LNCaP clone FGC (cell line): ENCODE measurements around the gene SMYD3.

Experiments used
- DNase-seq: peaks from one replicate; pipeline ENCODE4 v3.0.0-alpha.2; 2011; ENCODE audit warnings: low read depth
- H3K4me3 ChIP-seq: 2 replicates; pipeline ENCODE4 v1.5.1; 2011; ENCODE audit warnings: mild to moderate bottlenecking, low read depth, low read length, control low read depth
- CTCF ChIP-seq: IDR thresholded peaks from 2 replicates; pipeline ENCODE4 v1.5.1; 2012; ENCODE audit warnings: mild to moderate bottlenecking; ENCODE audit not compliant: control insufficient read depth, insufficient read depth; ENCODE audit errors: extremely low read depth

The SMYD3 gene

GRCh38 chr1:246155923-246156322, 351.2 kb downstream of the SMYD3 start:
- no peak overlapping the region for H3K4me3 ChIP-seq
- no peak for TF ChIP-seq CTCF
- DNase-seq, result no peak

- no peak for TF ChIP-seq CTCF
- H3K4me3 ChIP-seq, result no peak overlapping the region
- DNase-seq, result no peak
Observed at GRCh38 chr1:246153796-246154212, 353.3 kb downstream of the SMYD3 start.

GRCh38 chr1:246152986-246153431, 354.1 kb downstream of the SMYD3 start:
- DNase-seq, result no peak
- no peak overlapping the region for H3K4me3 ChIP-seq
- no peak for TF ChIP-seq CTCF

GRCh38 chr1:246151796-246152434, 355.2 kb downstream of the SMYD3 start:
- H3K4me3 ChIP-seq, result no peak overlapping the region
- no peak for DNase-seq
- TF ChIP-seq CTCF, result no peak

GRCh38 chr1:246149543-246149942, 357.5 kb downstream of the SMYD3 start:
- no peak for DNase-seq
- no peak overlapping the region for H3K4me3 ChIP-seq
- TF ChIP-seq CTCF, result no peak

- no peak for DNase-seq
- no peak for TF ChIP-seq CTCF
- H3K4me3 ChIP-seq, result no peak overlapping the region
Observed at GRCh38 chr1:246147524-246148461, 359.3 kb downstream of the SMYD3 start.
